ENCODE data around the gene ARHGEF4. TPM values are rescaled to one million over a fixed set of nuclear protein-coding genes. Genes with fewer than 3 reads are reported as not detected.

ARHGEF4 gene
- total RNA-seq, 2 donors from 2014 or later = 0.63 to 1.7 TPM

- Mint-ChIP-seq H3K9me3 (no peaks in the 10 kb centered on the region), H3K27me3 (ENCODE audit: low read depth) (peaks cover 38% of the 10 kb centered on the region), H3K27ac (no peak overlapping the region), H3K4me3 (no peak overlapping the region), H3K36me3 (ENCODE audit: insufficient read depth in 2 of 2) (no peaks in the 10 kb centered on the region), H3K4me1 (ENCODE audit: low read depth) (no peaks in the 10 kb centered on the region)
- ATAC-seq (replicated peaks in 1 of 2) (no peak), DNase-seq (no peak)
Observed at GRCh38 chr2:130832296-130832940, 4.3 kb upstream of the ARHGEF4 start.

GRCh38 chr2:130834091-130834930, 2.4 kb upstream of the ARHGEF4 start:
- Mint-ChIP-seq H3K27me3 (ENCODE audit: low read depth) (peaks cover 49% of the 10 kb centered on the region), H3K27ac (no peak overlapping the region), H3K4me3 (no peak overlapping the region), H3K4me1 (ENCODE audit: low read depth) (no peaks in the 10 kb centered on the region), H3K9me3 (no peaks in the 10 kb centered on the region), H3K36me3 (ENCODE audit: insufficient read depth in 2 of 2) (no peaks in the 10 kb centered on the region)
- ATAC-seq (replicated peaks in 1 of 2) = no peak
- no peak for DNase-seq

GRCh38 chr2:130834931-130835765, 1.6 kb upstream of the ARHGEF4 start:
- no peaks in the 10 kb centered on the region for H3K4me1 Mint-ChIP-seq (ENCODE audit: low read depth)
- no peak overlapping the region for H3K4me3 Mint-ChIP-seq
- ATAC-seq (replicated peaks in 1 of 2) = no peak
- H3K27ac Mint-ChIP-seq = no peak overlapping the region
- H3K9me3 Mint-ChIP-seq = no peaks in the 10 kb centered on the region
- H3K27me3 Mint-ChIP-seq (ENCODE audit: low read depth) = peaks cover 54% of the 10 kb centered on the region
- no peak for DNase-seq
- H3K36me3 Mint-ChIP-seq (ENCODE audit: insufficient read depth in 2 of 2) = no peaks in the 10 kb centered on the region

GRCh38 chr2:130835766-130836015, 1.0 kb upstream of the ARHGEF4 start:
- no peak overlapping the region for H3K27ac Mint-ChIP-seq
- no peaks in the 10 kb centered on the region for H3K9me3 Mint-ChIP-seq
- DNase-seq (no peak), ATAC-seq (replicated peaks in 1 of 2) (no peak)
- peaks cover 48% of the 10 kb centered on the region for H3K27me3 Mint-ChIP-seq (ENCODE audit: low read depth)
- H3K36me3 Mint-ChIP-seq (ENCODE audit: insufficient read depth in 2 of 2) = no peaks in the 10 kb centered on the region
- no peak overlapping the region for H3K4me3 Mint-ChIP-seq
- no peaks in the 10 kb centered on the region for H3K4me1 Mint-ChIP-seq (ENCODE audit: low read depth)

- peaks cover 49% of the 10 kb centered on the region for H3K27me3 Mint-ChIP-seq (ENCODE audit: low read depth)
- no peaks in the 10 kb centered on the region for H3K4me1 Mint-ChIP-seq (ENCODE audit: low read depth)
- peak overlapping the region in 1 of 2 donors; percentile 12 for H3K4me3 Mint-ChIP-seq
- no peak overlapping the region for H3K27ac Mint-ChIP-seq
- H3K9me3 Mint-ChIP-seq = no peaks in the 10 kb centered on the region
- H3K36me3 Mint-ChIP-seq (ENCODE audit: insufficient read depth in 2 of 2) = no peaks in the 10 kb centered on the region
- ATAC-seq (replicated peaks in 1 of 2) (peak in 1 of 2 donors; percentile 12), DNase-seq (no peak)
Observed at GRCh38 chr2:130837175-130837810, 579 bp downstream of the ARHGEF4 start.

GRCh38 chr2:130837811-130838565, 1.3 kb downstream of the ARHGEF4 start:
- DNase-seq = no peak
- Mint-ChIP-seq H3K9me3 (no peaks in the 10 kb centered on the region), H3K27ac (no peak overlapping the region), H3K36me3 (ENCODE audit: insufficient read depth in 2 of 2) (no peaks in the 10 kb centered on the region), H3K27me3 (ENCODE audit: low read depth) (peaks cover 48% of the 10 kb centered on the region), H3K4me3 (no peak overlapping the region), H3K4me1 (ENCODE audit: low read depth) (no peaks in the 10 kb centered on the region)
- no peak for ATAC-seq (replicated peaks in 1 of 2)

- Mint-ChIP-seq H3K36me3 (ENCODE audit: insufficient read depth in 2 of 2) (no peaks in the 10 kb centered on the region), H3K4me3 (no peak overlapping the region), H3K27ac (no peak overlapping the region), H3K27me3 (ENCODE audit: low read depth) (peaks cover 44% of the 10 kb centered on the region), H3K9me3 (no peaks in the 10 kb centered on the region), H3K4me1 (ENCODE audit: low read depth) (no peaks in the 10 kb centered on the region)
- ATAC-seq (replicated peaks in 1 of 2) (no peak), DNase-seq (no peak)
Observed at GRCh38 chr2:130839011-130839780, 2.5 kb downstream of the ARHGEF4 start.

- ATAC-seq (replicated peaks in 1 of 2) (no peak), DNase-seq (no peak)
- Mint-ChIP-seq H3K4me3 (no peak overlapping the region), H3K4me1 (ENCODE audit: low read depth) (no peaks in the 10 kb centered on the region), H3K27me3 (ENCODE audit: low read depth) (peaks cover 39% of the 10 kb centered on the region), H3K36me3 (ENCODE audit: insufficient read depth in 2 of 2) (no peaks in the 10 kb centered on the region), H3K9me3 (no peaks in the 10 kb centered on the region), H3K27ac (no peak overlapping the region)
Observed at GRCh38 chr2:130840506-130840905, 3.8 kb downstream of the ARHGEF4 start.

GRCh38 chr2:130841741-130842365, 5.1 kb downstream of the ARHGEF4 start:
- Mint-ChIP-seq H3K4me1 (ENCODE audit: low read depth) (no peaks in the 10 kb centered on the region), H3K27ac (no peak overlapping the region), H3K4me3 (no peak overlapping the region), H3K9me3 (no peaks in the 10 kb centered on the region), H3K27me3 (ENCODE audit: low read depth) (peaks cover 36% of the 10 kb centered on the region), H3K36me3 (ENCODE audit: insufficient read depth in 2 of 2) (no peaks in the 10 kb centered on the region)
- DNase-seq (no peak), ATAC-seq (replicated peaks in 1 of 2) (no peak)

GRCh38 chr2:130842770-130843169, 6.1 kb downstream of the ARHGEF4 start:
- Mint-ChIP-seq H3K36me3 (ENCODE audit: insufficient read depth in 2 of 2) (no peaks in the 10 kb centered on the region), H3K27ac (no peak overlapping the region)

GRCh38 chr2:130843321-130843985, 6.7 kb downstream of the ARHGEF4 start:
- DNase-seq (no peak), ATAC-seq (replicated peaks in 1 of 2) (no peak)
- Mint-ChIP-seq H3K27ac (no peak overlapping the region), H3K4me1 (ENCODE audit: low read depth) (no peaks in the 10 kb centered on the region), H3K4me3 (no peak overlapping the region), H3K27me3 (ENCODE audit: low read depth) (peaks cover 28% of the 10 kb centered on the region), H3K9me3 (no peaks in the 10 kb centered on the region), H3K36me3 (ENCODE audit: insufficient read depth in 2 of 2) (no peaks in the 10 kb centered on the region)

More at GRCh38 chr2:130842770-130843169, 6.1 kb downstream of the ARHGEF4 start:
- DNase-seq (no peak), ATAC-seq (replicated peaks in 1 of 2) (no peak)
- no peaks in the 10 kb centered on the region for H3K9me3 Mint-ChIP-seq
- no peaks in the 10 kb centered on the region for H3K4me1 Mint-ChIP-seq (ENCODE audit: low read depth)
- H3K27me3 Mint-ChIP-seq (ENCODE audit: low read depth) = peaks cover 35% of the 10 kb centered on the region
- no peak overlapping the region for H3K4me3 Mint-ChIP-seq
